Measurements from ENCODE around the gene GSE1.
A peak's percentile ranks its signal among the peaks of the same experiment; 100 is the strongest.

The GSE1 gene

GRCh38 chr16:85673529-85674417 lies 60.7 kb downstream of the GSE1 start (continued):
- no peak for TF ChIP-seq PRDM10 (tag by site-specific recombination; IDR thresholded peaks at IDR 0.05)
- no peak for TF ChIP-seq ZNF211 (tag by site-specific recombination; IDR thresholded peaks at IDR 0.05; ENCODE audit: low read depth)
- TF ChIP-seq ZNF362 (tag by site-specific recombination; IDR thresholded peaks at IDR 0.05), result no peak
- TF ChIP-seq ZFP41 (tag by site-specific recombination; IDR thresholded peaks at IDR 0.05; ENCODE audit: borderline replicate concordance), result no peak
- peak; percentile 57 for TF ChIP-seq GLIS1 (tag by site-specific recombination; IDR thresholded peaks at IDR 0.05)
- peak; percentile 74; the same call in 1 of the 2 replicates for TF ChIP-seq SCRT1 (tag by site-specific recombination; IDR thresholded peaks at IDR 0.05; ENCODE audit: borderline replicate concordance)
- peak; percentile 77 for TF ChIP-seq ZFHX2 (tag by site-specific recombination; conservative IDR thresholded peaks at IDR 0.05)
- TF ChIP-seq KLF8 (tag by site-specific recombination; IDR thresholded peaks at IDR 0.05), result no peak
- TF ChIP-seq PRDM1 (tag by site-specific recombination; IDR thresholded peaks at IDR 0.05), result no peak
- TF ChIP-seq ZSCAN16 (tag by site-specific recombination; IDR thresholded peaks at IDR 0.05), result no peak
- peak; percentile 33; the same call in 1 of the 2 replicates for TF ChIP-seq PATZ1 (tag by site-specific recombination; IDR thresholded peaks at IDR 0.05)
- TF ChIP-seq ZNF830 (tag by site-specific recombination; IDR thresholded peaks at IDR 0.05; ENCODE audit: low read depth), result no peak
- no peak for TF ChIP-seq ZBTB8A (tag by site-specific recombination; IDR thresholded peaks at IDR 0.05)
- TF ChIP-seq ZNF202 (tag by site-specific recombination; IDR thresholded peaks at IDR 0.05; ENCODE audit: borderline replicate concordance), result no peak
- TF ChIP-seq BCL6B (tag by site-specific recombination; IDR thresholded peaks at IDR 0.05), result no peak
- TF ChIP-seq ZXDB (tag by site-specific recombination; IDR thresholded peaks at IDR 0.05), result peak; percentile 71
- TF ChIP-seq ZNF341 (tag by site-specific recombination; IDR thresholded peaks at IDR 0.05; ENCODE audit: low read depth), result peak; percentile 40
- no peak for TF ChIP-seq YY2 (tag by site-specific recombination; IDR thresholded peaks at IDR 0.05)
- TF ChIP-seq ZNF354C (tag by site-specific recombination; IDR thresholded peaks at IDR 0.05; ENCODE audit: borderline replicate concordance, low read depth), result no peak
- TF ChIP-seq PBX3 (CRISPR knock-in tag; IDR thresholded peaks at IDR 0.05), result no peak
